SK-N-SH (cell line): Measurements from ENCODE around the gene TMEM190. TPM values are rescaled to one million over a fixed set of nuclear protein-coding genes. Genes with fewer than 3 reads are reported as not detected.
A peak's percentile ranks its signal among the peaks of the same experiment; 100 is the strongest.

Experiments used
- CTCF ChIA-PET: fragments of 300-600, 350-600 bp; formaldehyde crosslinking; extraction: SDS; loops from one replicate; lab custom pipeline; 2021; lab: Yijun Ruan, JAX
- POLR2A ChIA-PET: fragments of 350-600 bp; sonication (Branson Sonifier 250); formaldehyde crosslinking; extraction: SDS; loops from one replicate; lab custom pipeline; 2020; ENCODE audit warnings: antibody characterized with exemption, inconsistent platforms; lab: Yijun Ruan, JAX
- DNase-seq: peaks from one replicate; pipeline ENCODE4 v3.0.0; 2012
- H2AFZ ChIP-seq: fragments of 200-600 bp; sonication (generic); 2 replicates; pipeline ENCODE4 v1.8.1; 2016; ENCODE audit warnings: antibody characterized with exemption, mild to moderate bottlenecking, low read depth
- H3F3A ChIP-seq: fragments of 200-600 bp; sonication (generic); replicated peaks from 2 replicates; pipeline ENCODE3; 2016; ENCODE audit warnings: antibody characterized with exemption, mild to moderate bottlenecking; ENCODE audit not compliant: insufficient read depth
- H3K27ac ChIP-seq, 2 experiments: fragments of 200-500 bp in 1 of 2; fragments of 200-600 bp in 1 of 2; sonication (Bioruptor generic) in 1 of 2; sonication (generic), shearing (Covaris generic) in 1 of 2; 2 replicates each; pipeline versions ENCODE4 v1.5.1 to v1.6.1; 2014 to 2016; ENCODE audit warnings: low read depth in 2 of 2, inconsistent platforms in 1 of 2, low read length in 1 of 2, mild to moderate bottlenecking in 1 of 2, mixed read lengths in 1 of 2
- H3K27me3 ChIP-seq: fragments of 200-600 bp; sonication (generic), shearing (Covaris generic); 2 replicates; pipeline ENCODE4 v1.6.1; 2016; ENCODE audit warnings: mixed run types; ENCODE audit not compliant: insufficient read depth
- H3K36me3 ChIP-seq, 2 experiments: fragments of 200-500 bp in 1 of 2; fragments of 200-600 bp in 1 of 2; sonication (Bioruptor generic) in 1 of 2; sonication (generic) in 1 of 2; replicated peaks in 1 of 2; 2 replicates each; pipeline versions ENCODE3 to v1.5.1; 2014 to 2016; ENCODE audit warnings: low read length in 1 of 2, mild to moderate bottlenecking in 1 of 2; ENCODE audit not compliant: insufficient read depth in 2 of 2, control insufficient read depth in 1 of 2
- H3K4me1 ChIP-seq, 2 experiments: fragments of 200-500 bp in 1 of 2; fragments of 200-600 bp in 1 of 2; sonication (Bioruptor generic) in 1 of 2; sonication (generic), shearing (Covaris generic) in 1 of 2; 2 replicates each; pipeline versions ENCODE4 v1.5.1 to v1.6.1; 2014 to 2016; ENCODE audit warnings: low read depth in 1 of 2, low read length in 1 of 2, mixed run types in 1 of 2; ENCODE audit not compliant: insufficient read depth in 2 of 2, control insufficient read depth in 1 of 2
- H3K4me2 ChIP-seq: fragments of 200-600 bp; sonication (generic), shearing (Covaris generic); 2 replicates; pipeline ENCODE4 v1.6.1; 2017; ENCODE audit warnings: mixed run types
- H3K4me3 ChIP-seq, 2 experiments: fragments of 200-500 bp in 1 of 2; fragments of 200-600 bp in 1 of 2; sonication (Bioruptor generic) in 1 of 2; sonication (generic), shearing (Covaris generic) in 1 of 2; 2 replicates each; pipeline versions ENCODE4 v1.5.1 to v1.8.1; 2014 to 2016; ENCODE audit warnings: low read depth in 2 of 2, inconsistent platforms in 1 of 2, low read length in 1 of 2, mild to moderate bottlenecking in 1 of 2, mixed read lengths in 1 of 2, moderate library complexity in 1 of 2
- H3K79me2 ChIP-seq: fragments of 200-600 bp; sonication (generic); 2 replicates; pipeline ENCODE4 v1.8.1; 2017; ENCODE audit warnings: mild to moderate bottlenecking; ENCODE audit not compliant: insufficient read depth
- H3K9ac ChIP-seq: fragments of 200-600 bp; sonication (generic); 2 replicates; pipeline ENCODE4 v1.6.1; 2017; ENCODE audit warnings: mixed run types
- H3K9me2 ChIP-seq: fragments of 200-600 bp; sonication (generic); 2 replicates; pipeline ENCODE4 v1.6.1; 2017; ENCODE audit warnings: mixed run types
- H3K9me3 ChIP-seq: fragments of 200-600 bp; sonication (generic); 2 replicates; pipeline ENCODE4 v1.6.1; 2017; ENCODE audit warnings: mixed run types, mild to moderate bottlenecking, moderate library complexity
- H4K20me1 ChIP-seq: fragments of 200-600 bp; sonication (generic); 2 replicates; pipeline ENCODE4 v1.6.1; 2017; ENCODE audit warnings: mild to moderate bottlenecking, mixed run types; ENCODE audit not compliant: insufficient read depth
- CHD2 ChIP-seq: fragments of 150-350 bp; IDR thresholded peaks from 2 replicates; pipeline ENCODE4 v1.6.1; 2018; ENCODE audit warnings: low read length; ENCODE audit not compliant: partially characterized antibody
- EZH2phosphoT487 ChIP-seq: fragments of 200-600 bp; sonication (generic); IDR thresholded peaks from 2 replicates; pipeline ENCODE4 v1.6.1; 2017; ENCODE audit warnings: low read depth, mixed run types, mild to moderate bottlenecking, antibody characterized with exemption, moderate library complexity, borderline replicate concordance
- FOSL2 ChIP-seq: IDR thresholded peaks from 2 replicates; pipeline ENCODE4 v1.4.0; 2012; ENCODE audit warnings: low read depth, mild to moderate bottlenecking, moderate library complexity, borderline replicate concordance
- FOXJ3 ChIP-seq: sonication (generic); formaldehyde crosslinking; IDR thresholded peaks from 2 replicates; pipeline ENCODE4 v1.5.1; 2020; ENCODE audit warnings: mild to moderate bottlenecking, missing genetic modification reagents
- MEF2A ChIP-seq: IDR thresholded peaks from 2 replicates; pipeline ENCODE4 v1.4.0; 2012; ENCODE audit warnings: low read depth, borderline replicate concordance
- POLR2AphosphoS5 ChIP-seq: IDR thresholded peaks from 2 replicates; pipeline ENCODE4 v1.6.1; 2012; ENCODE audit warnings: low read depth, low read length
- RAD21 ChIP-seq: IDR thresholded peaks from 2 replicates; pipeline ENCODE4 v1.6.1; 2012; ENCODE audit warnings: mild to moderate bottlenecking, low read length
- RFX5 ChIP-seq: IDR thresholded peaks from 2 replicates; pipeline ENCODE4 v1.6.1; 2012; ENCODE audit warnings: mild to moderate bottlenecking, improper control_type of control experiment, low read length
- SIN3A ChIP-seq: IDR thresholded peaks from 2 replicates; pipeline ENCODE4 v1.6.1; 2012; ENCODE audit warnings: low read depth, mild to moderate bottlenecking, low read length, moderate library complexity, borderline replicate concordance
- SMC3 ChIP-seq: IDR thresholded peaks from 2 replicates; pipeline ENCODE4 v1.6.1; 2012; ENCODE audit warnings: low read depth, low read length, improper control_type of control experiment
- WGBS: methylation state at CpG from one replicate; pipeline ENCODE4 v1.1.6; 2017; ENCODE audit warnings: low lambda C conversion rate; 5-methylcytosine and 5-hydroxymethylcytosine counted together
- polyA plus RNA-seq, 3 experiments: library from polyadenylated mRNA; depleted of rRNA; stranded (reverse); fragments of >200 nt; gene quantifications; 2 replicates each; pipeline ENCODE4 v1.2.3, GENCODE V29; 2012
- TF ChIP-seq, protein P1 (sequence below): fragments of 200-600 bp; sonication (generic); IDR thresholded peaks from 2 replicates; pipeline ENCODE4 v1.6.1; 2017; ENCODE audit warnings: antibody characterized with exemption, mild to moderate bottlenecking, moderate library complexity

The TMEM190 gene
- polyA plus RNA-seq, 1 of the 3 experiments (the other 2 are of a cell fraction), result 0.77 TPM

DNA sequence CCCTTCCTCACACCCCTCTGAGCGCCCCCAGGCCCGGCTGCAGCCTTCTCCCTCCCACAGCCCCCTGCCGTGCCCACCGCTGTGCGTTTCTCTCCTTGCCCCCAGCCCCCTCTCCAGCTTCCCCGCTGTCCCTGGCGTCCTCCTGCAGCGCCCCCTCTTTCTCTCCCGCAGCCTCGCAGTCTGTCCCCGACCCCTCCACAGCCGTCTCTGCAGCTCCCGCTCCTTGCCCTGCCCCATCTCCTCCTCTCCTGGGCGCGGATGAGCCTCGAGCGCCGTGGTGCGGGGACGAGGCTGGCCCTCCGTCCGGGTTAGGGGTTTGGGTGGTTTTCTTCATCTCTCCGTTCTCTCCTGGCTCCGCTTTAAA lies 35.9 kb upstream of the TMEM190 start:
- Histone ChIP-seq H3K9ac (peak overlapping the region; percentile 85), H4K20me1 (no peaks in the 10 kb centered on the region), H3K36me3 (peaks cover 0 to 4% of the 10 kb centered on the region in 2 experiments), H3K79me2 (peaks cover 9% of the 10 kb centered on the region; the same call in 1 of the 2 replicates), H3K27me3 (no peaks in the 10 kb centered on the region), H3K4me1 (peaks cover 0 to 44% of the 10 kb centered on the region in 2 experiments; a peak in 2 of 4 replicates), H3K4me2 (peak overlapping the region; percentile 100), H3K4me3 (peak overlapping the region; percentile 73 to 75), H3K27ac (peak overlapping the region; percentile 56 to 87; a peak in 2 of 4 replicates), H3F3A (no peaks in the 10 kb centered on the region), H3K9me3 (no peaks in the 10 kb centered on the region), H2AFZ (no peak overlapping the region), H3K9me2 (no peaks in the 10 kb centered on the region)
- POLR2A ChIA-PET, result interaction anchor here (0.6 kb wide), 1 partner anchor 10 kb away, joined by 3 read pairs; no protein-coding TSS in a partner anchor
- CTCF ChIA-PET, result interaction anchor here (0.6 to 1.1 kb wide), 3 partner anchors 12 to 43 kb away, joined by 3 to 8 read pairs (median 3); partner anchors contain the start of gene TMEM238
- peak; percentile 17 for TF ChIP-seq CHD2
- TF ChIP-seq SMC3, result no peak
- TF ChIP-seq, protein P1, sequence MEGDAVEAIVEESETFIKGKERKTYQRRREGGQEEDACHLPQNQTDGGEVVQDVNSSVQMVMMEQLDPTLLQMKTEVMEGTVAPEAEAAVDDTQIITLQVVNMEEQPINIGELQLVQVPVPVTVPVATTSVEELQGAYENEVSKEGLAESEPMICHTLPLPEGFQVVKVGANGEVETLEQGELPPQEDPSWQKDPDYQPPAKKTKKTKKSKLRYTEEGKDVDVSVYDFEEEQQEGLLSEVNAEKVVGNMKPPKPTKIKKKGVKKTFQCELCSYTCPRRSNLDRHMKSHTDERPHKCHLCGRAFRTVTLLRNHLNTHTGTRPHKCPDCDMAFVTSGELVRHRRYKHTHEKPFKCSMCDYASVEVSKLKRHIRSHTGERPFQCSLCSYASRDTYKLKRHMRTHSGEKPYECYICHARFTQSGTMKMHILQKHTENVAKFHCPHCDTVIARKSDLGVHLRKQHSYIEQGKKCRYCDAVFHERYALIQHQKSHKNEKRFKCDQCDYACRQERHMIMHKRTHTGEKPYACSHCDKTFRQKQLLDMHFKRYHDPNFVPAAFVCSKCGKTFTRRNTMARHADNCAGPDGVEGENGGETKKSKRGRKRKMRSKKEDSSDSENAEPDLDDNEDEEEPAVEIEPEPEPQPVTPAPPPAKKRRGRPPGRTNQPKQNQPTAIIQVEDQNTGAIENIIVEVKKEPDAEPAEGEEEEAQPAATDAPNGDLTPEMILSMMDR, result peak; percentile 48
- TF ChIP-seq FOSL2, result no peak
- peak; percentile 72 for DNase-seq
- WGBS, result 3% methylated on average over 23 of the region's 24 CpGs

DNA sequence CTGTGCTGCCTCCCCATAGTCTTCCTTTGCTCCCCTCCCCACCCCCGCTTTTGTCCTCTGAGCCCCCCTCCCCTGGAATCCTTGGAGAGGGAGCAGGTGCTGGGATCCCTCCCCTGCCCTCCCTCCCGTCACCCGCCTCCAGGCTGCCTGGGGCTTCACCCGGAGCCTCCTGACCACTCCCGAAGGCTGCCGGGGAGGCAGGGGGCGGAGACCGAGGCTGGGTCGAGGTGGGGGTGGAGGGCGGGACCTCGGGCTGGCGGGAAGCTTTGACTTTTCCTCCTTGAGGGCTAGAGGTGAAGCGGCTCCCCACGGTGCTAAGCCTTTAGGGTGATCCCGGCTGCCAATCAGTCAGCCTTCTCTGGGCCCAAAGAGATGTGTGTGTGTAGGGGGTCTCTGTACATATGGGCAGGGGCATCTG lies 35.4 kb upstream of the TMEM190 start:
- no peaks in the 10 kb centered on the region for H3K27me3 ChIP-seq
- peaks cover 9% of the 10 kb centered on the region; the same call in 1 of the 2 replicates for H3K79me2 ChIP-seq
- 11% methylated on average over 13 of the region's 15 CpGs for WGBS
- peak; percentile 88 for DNase-seq
- H3K4me3 ChIP-seq, result peak overlapping the region; percentile 73 to 75
- peaks cover 0 to 44% of the 10 kb centered on the region in 2 experiments; a peak in 2 of 4 replicates for H3K4me1 ChIP-seq
- peak overlapping the region; percentile 56 to 87; a peak in 2 of 4 replicates for H3K27ac ChIP-seq
- H4K20me1 ChIP-seq, result no peaks in the 10 kb centered on the region
- H3K36me3 ChIP-seq, result peaks cover 0 to 4% of the 10 kb centered on the region in 2 experiments
- H3K9me2 ChIP-seq, result no peaks in the 10 kb centered on the region
- no peaks in the 10 kb centered on the region for H3F3A ChIP-seq
- no peak overlapping the region for H2AFZ ChIP-seq
- CTCF ChIA-PET, result interaction anchor here (1.1 kb wide), 2 partner anchors 11 to 43 kb away, joined by 3 to 8 read pairs; partner anchors contain the start of gene TMEM238
- POLR2A ChIA-PET, result interaction anchor here (0.6 kb wide), 1 partner anchor 9 kb away, joined by 3 read pairs; no protein-coding TSS in a partner anchor
- peak overlapping the region; percentile 100 for H3K4me2 ChIP-seq
- TF ChIP-seq POLR2AphosphoS5 (no peak), RFX5 (no peak), FOXJ3 (CRISPR knock-in tag) (no peak), RAD21 (no peak), SIN3A (no peak), EZH2phosphoT487 (no peak), FOSL2 (no peak), MEF2A (no peak), SMC3 (no peak)
- H3K9me3 ChIP-seq, result no peaks in the 10 kb centered on the region
- peak overlapping the region; percentile 85; the same call in 1 of the 2 replicates for H3K9ac ChIP-seq
